Measurements from ENCODE around the gene PDSS2. TPM values are rescaled to one million over a fixed set of nuclear protein-coding genes. Genes with fewer than 3 reads are reported as not detected.

The PDSS2 gene
- total and polyA plus RNA-seq, 2 of the 8 experiments (the other 6 are each of a cell fraction or from before 2014, with no cell fraction given), result 10.7 to 16.1 TPM

GRCh38 chr6:107440936-107441335 lies 18.4 kb downstream of the PDSS2 start (continued):
- TF ChIP-seq CHD7 (IDR thresholded peaks at IDR 0.05; ENCODE audit: insufficient replicate concordance, low read length) (no peak), TAF7 (optimal IDR thresholded peaks at IDR 0.05; ENCODE audit: borderline replicate concordance, low read depth, low read length) (no peak), SRF (IDR thresholded peaks at IDR 0.05; ENCODE audit: low read depth, low read length) (no peak), EP300 (IDR thresholded peaks at IDR 0.05; ENCODE audit: borderline replicate concordance in 1 of 2, low read depth in 2 of 2, low read length in 2 of 2) (no peak), HDAC6 (IDR thresholded peaks at IDR 0.05; ENCODE audit: low read depth, low read length) (no peak)
